DMS153 treated with DMSO at 0.1 percent for 48 hours (cell line): ENCODE results near the gene STRA6.
"Not testable (repeated sequence)": the region's sequence is repeated elsewhere in the genome, so short reads cannot be mapped to it uniquely, and the experiment has no call there.

Experiments
- DNase-seq: peaks from one replicate; lab custom pipeline; 2025; ENCODE audit not compliant: unreplicated experiment; lab: John Stamatoyannopoulos, UW

Gene STRA6

GRCh38 chr15:74167891-74168331 is 34.7 kb downstream of the STRA6 start:
- no peak for DNase-seq

DNA sequence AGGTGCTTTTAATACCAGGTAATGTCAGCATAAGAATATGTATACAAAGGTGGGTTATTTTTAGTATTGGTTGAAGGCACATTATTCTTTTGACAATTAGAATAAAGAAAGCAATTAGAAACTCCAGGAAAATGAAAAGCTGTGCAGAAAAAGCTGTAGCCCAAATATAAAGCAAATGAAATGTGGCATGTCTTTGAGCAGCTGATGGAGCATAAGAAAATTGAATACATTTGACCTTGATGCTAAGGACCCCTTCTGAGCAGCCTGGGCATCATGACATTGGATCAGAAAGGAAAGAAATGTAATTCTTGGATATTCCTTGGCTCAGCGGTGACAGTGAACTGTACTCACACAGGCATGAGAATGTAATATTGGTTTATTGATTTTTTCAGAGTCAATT is 37.1 kb downstream of the STRA6 start:
- DNase-seq: no peak

GRCh38 chr15:74162195-74162536 is 40.4 kb downstream of the STRA6 start:
- DNase-seq: not testable (repeated sequence)

GRCh38 chr15:74160390-74160789 is 42.2 kb downstream of the STRA6 start:
- not testable (repeated sequence) for DNase-seq

DNA sequence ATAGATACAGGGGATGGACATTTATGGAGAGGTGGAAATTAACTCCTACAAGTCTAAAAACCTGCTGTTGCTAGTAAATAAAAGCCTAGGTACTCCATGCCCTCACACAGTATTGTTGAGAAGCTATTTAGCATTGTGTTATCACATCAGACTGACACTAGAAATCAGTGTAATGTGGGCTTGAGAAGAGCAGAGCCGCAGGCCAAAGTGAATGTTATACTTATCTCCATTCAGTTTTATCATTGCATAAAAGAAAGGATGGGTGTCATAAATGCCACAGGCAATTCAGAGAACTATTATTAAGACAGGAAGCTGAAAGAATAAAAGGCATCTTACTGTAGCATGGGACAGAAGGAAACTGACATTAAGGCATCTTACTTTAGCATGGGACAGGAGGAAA is 42.8 kb downstream of the STRA6 start:
- no peak for DNase-seq

GRCh38 chr15:74158855-74159650 is 43.5 kb downstream of the STRA6 start:
- no peak for DNase-seq

- DNase-seq: no peak
Measured at GRCh38 chr15:74157868-74158827, 44.4 kb downstream of the STRA6 start.

DNA sequence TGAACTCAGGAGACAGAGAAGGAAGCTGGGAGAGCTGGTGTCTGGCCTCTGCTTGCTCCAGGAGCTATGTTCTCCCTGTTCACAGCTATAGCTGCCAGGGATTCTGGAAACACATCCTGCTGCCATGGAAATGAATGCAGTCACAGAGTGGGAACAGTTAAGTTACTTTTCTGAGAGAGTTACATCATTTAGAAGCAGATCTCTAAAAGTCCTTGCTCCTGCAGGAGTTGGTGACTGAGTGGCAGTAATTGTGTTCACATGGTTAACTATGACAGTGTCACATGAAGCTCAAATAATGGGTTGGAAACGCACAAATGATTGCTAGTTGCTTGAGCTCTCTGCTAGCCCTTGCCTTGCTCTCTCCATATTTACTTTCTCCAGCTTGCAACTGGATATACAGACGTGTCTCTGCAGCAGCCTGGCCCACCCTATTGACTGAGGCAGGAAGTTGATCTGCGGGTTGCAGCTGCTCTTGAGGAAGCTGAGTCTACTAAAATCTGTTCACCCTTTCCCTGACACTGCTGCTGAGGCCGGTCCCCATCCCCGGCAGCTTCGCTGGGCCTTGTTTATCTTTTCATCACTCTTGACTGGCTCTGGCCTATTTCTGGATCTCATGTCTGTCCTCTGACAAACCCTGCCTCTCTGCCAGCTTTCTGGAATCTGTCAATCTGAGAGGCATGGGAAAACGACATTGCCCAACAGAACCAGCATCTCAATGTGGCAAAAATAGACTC is 45.7 kb downstream of the STRA6 start:
- peak; percentile 43 for DNase-seq

DNA sequence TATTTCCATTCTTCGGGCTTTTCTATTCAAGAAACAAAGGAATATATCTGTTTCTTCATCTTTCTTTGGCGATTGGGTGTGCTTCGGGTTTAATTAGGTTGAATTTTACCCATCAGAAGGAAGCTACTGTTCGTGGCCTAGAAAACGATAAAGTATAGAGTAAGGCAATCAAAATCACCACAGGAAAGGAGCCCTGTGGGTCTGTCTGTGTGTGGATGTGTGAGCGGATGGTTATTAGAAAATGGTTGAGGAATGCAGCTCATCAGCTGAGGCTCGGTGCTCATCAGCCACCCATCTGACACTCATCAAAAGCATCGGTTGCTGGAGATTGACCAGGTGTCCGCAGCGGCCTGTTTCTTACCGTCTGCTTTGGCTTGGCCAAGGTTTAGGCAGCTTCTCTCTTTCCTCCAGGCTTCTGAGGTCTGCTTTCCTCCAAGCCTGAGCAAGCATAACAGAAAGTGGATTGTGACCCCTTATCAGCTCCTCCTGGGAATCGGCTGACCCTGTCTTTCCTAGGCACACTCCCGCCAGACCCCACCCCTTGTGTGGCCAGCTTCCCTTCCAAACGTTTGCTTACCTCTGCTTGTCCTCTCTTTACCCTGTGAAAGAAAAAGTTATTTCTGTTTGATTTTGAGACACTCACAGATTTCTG is 46.7 kb downstream of the STRA6 start:
- DNase-seq: no peak

- no peak for DNase-seq
Measured at GRCh38 chr15:74147051-74147450, 55.5 kb downstream of the STRA6 start.

- no peak for DNase-seq
Measured at GRCh38 chr15:74146277-74146800, 56.2 kb downstream of the STRA6 start.

- no peak for DNase-seq
Measured at GRCh38 chr15:74144153-74144775, 58.3 kb downstream of the STRA6 start.

- no peak for DNase-seq
Measured at GRCh38 chr15:74141591-74141990, 61.0 kb downstream of the STRA6 start.

GRCh38 chr15:74138642-74139041 is 63.9 kb downstream of the STRA6 start:
- DNase-seq: no peak

- DNase-seq: no peak
Measured at GRCh38 chr15:74137537-74137894, 65.1 kb downstream of the STRA6 start.

- no peak for DNase-seq
Measured at GRCh38 chr15:74136814-74137536, 65.6 kb downstream of the STRA6 start.

DNA sequence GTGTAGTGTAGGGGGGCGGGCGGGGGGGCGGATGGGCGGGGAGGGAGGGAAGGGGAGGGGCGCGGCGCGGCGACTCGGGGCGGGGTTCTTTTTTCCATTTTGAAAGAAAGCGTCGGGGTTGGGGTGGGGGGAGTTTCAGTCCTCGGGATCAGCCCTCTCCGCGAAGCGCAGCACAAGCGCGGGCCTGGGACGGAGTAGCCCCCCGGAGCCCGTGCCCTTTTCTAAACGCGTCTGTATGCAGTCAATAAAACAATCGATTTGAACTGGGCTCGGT is 66.1 kb downstream of the STRA6 start:
- no peak for DNase-seq

- DNase-seq: no peak
Measured at GRCh38 chr15:74135041-74135565, 67.5 kb downstream of the STRA6 start.

GRCh38 chr15:74134387-74135027 is 68.1 kb downstream of the STRA6 start:
- no peak for DNase-seq
